GM18502 (cell line): ENCODE data around the gene ICAM2.
"Not testable (repeated sequence)": the region's sequence is repeated elsewhere in the genome, so short reads cannot be mapped to it uniquely, and the experiment has no call there.

Experiments
- ATAC-seq: cut with Tn5 transposase; IDR thresholded peaks from one replicate; pipeline ENCODE4 v1.9.1; 2021; ENCODE audit warnings: mild to moderate bottlenecking; ENCODE audit not compliant: unreplicated experiment, poor library complexity

ICAM2 gene

DNA sequence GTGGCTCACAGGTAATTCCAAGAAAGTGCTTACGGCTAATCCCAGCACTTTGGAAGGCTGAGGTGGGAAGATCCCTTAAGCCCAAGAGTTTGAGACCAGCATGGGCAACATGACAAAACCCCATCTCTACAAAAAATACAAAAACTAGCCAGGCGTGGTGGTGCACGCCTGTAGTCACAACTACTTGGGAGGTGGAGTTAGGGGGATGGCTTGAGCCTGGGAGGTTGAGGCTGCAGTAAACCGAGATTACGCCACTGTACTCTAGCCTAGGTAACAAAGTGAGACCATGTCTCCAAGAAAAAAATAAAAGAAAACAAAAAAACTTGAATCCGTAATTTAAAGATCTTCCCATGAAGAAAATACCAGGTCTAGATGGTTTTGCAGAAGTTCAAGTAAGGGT, 5.0 kb downstream of the ICAM2 start:
- no peak for ATAC-seq

DNA sequence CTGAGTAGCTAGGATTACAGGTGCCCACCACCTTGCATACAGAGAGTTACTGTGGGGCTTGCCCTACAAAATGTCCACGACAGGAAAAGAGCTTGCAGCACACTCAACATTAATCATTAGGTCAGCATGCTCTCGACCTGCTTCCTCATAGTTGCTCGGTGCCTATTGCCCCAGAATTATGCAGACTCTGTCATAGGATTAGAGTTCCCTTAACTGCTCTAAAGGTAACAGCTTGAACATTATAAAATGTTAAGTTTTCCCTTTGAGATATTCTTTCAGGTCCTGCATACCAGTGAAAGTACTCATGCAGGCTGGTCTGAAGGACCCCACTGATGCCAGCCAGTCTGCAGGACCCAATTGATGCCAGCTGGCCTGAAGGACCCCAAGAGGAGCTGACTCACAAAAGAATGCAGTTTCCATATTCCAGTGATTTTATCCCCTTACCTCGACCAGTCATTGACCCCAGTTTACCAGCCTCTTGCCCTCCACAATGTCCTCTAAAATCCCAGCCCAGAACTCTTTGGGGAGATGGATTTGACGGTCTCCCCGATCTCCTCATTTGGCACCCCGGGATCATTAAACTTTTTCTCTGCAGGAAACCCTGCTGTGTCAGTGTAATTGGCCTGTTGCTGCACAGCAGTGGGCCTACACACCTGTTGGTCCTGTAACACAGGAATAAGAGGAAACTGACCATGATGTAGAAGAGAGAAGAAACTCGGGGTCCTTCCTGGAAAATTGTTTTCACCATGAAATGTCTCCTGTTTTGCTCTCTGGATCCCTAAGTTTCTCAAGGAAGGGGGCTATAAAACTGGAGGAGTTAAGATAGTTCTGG, 10.6 kb downstream of the ICAM2 start:
- no peak for ATAC-seq

- ATAC-seq, result no peak
Observed at GRCh38 chr17:64008830-64009229, 11.6 kb downstream of the ICAM2 start.

DNA sequence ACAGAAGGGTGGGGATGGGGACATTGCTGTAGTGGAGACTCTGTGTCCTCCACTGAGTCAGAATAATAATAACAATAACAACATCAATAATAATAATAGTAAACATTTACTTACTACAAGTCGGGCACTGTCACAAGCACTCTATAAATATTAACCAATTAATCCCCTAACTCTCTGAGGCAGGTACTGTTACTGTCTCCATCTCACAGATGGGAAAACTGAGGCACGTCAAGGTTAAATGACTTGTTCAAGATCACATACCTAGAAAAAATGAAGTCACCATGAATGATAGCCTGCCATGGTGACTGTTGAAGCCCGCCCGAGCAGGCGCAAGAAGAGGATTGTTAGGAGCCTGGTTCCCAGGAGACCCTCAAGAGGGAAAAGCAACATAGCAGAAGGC, 12.1 kb downstream of the ICAM2 start:
- ATAC-seq, result no peak

GRCh38 chr17:64007838-64008282, 12.6 kb downstream of the ICAM2 start:
- no peak for ATAC-seq

- ATAC-seq, result not testable (repeated sequence)
Observed at GRCh38 chr17:64007089-64007837, 13.2 kb downstream of the ICAM2 start.

GRCh38 chr17:64006361-64007088, 13.9 kb downstream of the ICAM2 start:
- no peak for ATAC-seq

DNA sequence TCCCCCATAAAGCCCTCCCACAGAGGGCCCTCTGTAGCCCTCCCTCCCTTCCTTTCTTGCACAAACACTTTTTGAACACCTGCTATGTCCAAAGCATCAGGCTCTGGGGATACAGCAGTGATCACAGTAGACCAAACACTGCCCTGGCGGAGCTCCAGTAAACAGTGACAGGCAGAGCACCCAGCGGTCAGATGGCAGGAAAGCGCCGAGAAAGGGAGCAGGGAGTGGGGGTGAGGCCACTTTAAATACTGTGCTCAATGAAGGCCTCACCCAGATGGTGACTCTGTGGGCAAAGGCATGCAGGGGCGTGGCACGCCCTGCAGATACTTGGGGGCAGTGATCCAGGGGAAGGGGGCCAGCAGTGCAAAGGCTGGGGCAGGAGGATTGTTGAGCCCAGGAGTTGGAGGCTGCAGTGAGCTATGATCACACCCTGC, 14.7 kb downstream of the ICAM2 start:
- no peak for ATAC-seq

- no peak for ATAC-seq
Observed at GRCh38 chr17:64004903-64005733, 15.3 kb downstream of the ICAM2 start.

DNA sequence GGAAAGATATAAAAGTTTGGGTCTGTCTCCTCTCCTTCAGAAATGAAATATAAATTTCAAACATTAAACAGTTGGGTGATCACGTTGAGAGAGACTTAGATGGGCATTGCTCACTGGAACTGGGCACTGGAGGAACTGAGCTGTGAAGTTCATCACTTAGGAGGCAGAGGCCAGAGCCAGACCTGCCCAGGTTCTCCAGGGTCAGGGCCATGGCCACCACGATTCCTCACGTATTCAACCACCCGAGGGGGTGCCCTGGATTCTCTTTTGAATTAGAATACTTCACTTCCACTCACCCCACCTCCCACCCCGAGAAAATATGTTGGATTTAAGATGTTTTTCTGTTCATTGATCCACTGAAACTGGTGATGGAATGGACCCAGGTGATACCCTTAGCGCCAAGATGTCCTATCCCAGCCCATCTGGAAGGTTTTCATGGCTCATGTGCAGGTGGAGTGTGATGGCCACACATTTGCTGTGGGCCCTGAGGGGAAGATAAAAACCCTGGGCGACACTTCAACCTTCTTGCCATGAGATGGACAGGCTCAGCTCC, 16.1 kb downstream of the ICAM2 start:
- ATAC-seq, result no peak

GRCh38 chr17:64003526-64004121, 16.8 kb downstream of the ICAM2 start:
- no peak for ATAC-seq

DNA sequence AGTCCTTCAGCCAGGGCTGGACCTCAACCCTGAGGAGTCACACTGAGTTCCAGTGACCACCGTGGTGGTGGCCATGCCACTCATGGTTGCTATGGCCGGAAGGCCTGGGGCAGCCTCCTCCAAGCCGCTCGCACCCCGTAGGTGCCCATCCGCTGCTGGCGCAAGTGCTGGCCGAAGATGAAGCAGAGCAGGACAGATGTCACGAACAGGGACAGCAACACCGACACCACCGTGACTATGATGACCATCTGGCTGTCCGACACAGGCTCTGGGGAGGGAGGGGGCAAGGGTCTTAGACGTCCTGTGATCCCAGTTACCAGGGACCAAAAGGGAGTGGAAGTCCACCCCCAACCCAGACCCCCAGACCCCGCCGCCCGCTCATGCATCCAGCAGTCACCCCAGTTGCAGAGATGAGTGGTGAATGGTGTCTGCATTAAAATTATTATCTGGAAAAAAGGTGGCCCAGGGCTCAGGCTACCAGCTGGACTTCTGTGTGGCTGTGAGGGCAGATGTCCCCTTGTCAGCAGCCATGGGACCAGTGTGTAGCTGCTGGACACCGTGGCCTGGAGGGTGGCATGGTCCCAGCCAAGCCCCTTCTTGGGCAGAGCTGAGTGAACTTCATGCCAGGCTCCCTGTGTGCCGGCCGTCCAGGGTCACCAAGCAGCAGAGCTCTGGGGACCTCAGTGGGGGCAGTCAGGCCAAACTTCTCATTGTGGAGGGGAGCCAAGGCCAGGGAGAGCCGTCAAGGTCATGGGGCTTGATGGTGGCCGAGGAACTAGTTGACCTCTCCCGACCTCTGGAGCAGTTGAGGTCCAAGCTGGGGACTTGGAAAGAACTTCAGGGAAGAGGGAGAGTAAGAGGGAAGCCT, 17.5 kb downstream of the ICAM2 start:
- no peak for ATAC-seq

- ATAC-seq, result no peak
Observed at GRCh38 chr17:64001763-64002529, 18.5 kb downstream of the ICAM2 start.

DNA sequence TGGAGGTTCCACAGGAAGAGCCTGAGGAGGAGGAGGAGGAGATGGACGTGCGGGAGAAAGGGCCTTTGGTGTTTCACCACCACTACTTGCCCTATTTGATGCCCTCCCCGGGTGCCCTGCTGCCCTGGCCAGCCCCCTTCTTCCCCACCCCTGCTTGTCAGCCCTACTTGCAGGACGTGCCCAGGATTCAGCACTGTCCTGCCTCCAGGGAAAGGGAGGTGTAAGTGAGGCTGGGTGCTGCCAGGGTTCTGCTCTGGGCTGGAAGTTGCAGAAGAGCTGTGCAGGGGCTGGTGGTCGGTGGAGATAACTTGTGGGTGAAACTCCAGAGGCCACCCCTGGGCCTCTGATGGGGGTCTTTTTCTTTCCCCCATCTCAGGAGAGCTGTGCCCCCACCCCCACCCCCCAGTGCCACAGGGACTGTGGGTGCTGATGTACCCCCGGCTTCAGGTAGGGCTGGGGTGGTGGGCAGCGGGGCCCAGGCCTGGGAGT, 19.3 kb downstream of the ICAM2 start:
- no peak for ATAC-seq

GRCh38 chr17:63999680-64000531, 20.5 kb downstream of the ICAM2 start:
- no peak for ATAC-seq
